SK-N-SH (cell line): Measurements from ENCODE around the gene SCAMP2. TPM values are rescaled to one million over a fixed set of nuclear protein-coding genes. Genes with fewer than 3 reads are reported as not detected.

Experiments used
- CTCF ChIA-PET: fragments of 300-600, 350-600 bp; formaldehyde crosslinking; extraction: SDS; loops from one replicate; lab custom pipeline; 2021; lab: Yijun Ruan, JAX
- POLR2A ChIA-PET: fragments of 350-600 bp; sonication (Branson Sonifier 250); formaldehyde crosslinking; extraction: SDS; loops from one replicate; lab custom pipeline; 2020; ENCODE audit warnings: antibody characterized with exemption, inconsistent platforms; lab: Yijun Ruan, JAX
- DNase-seq: peaks from one replicate; pipeline ENCODE4 v3.0.0; 2012
- H2AFZ ChIP-seq: fragments of 200-600 bp; sonication (generic); 2 replicates; pipeline ENCODE4 v1.8.1; 2016; ENCODE audit warnings: antibody characterized with exemption, mild to moderate bottlenecking, low read depth
- H3F3A ChIP-seq: fragments of 200-600 bp; sonication (generic); replicated peaks from 2 replicates; pipeline ENCODE3; 2016; ENCODE audit warnings: antibody characterized with exemption, mild to moderate bottlenecking; ENCODE audit not compliant: insufficient read depth
- H3K27ac ChIP-seq, 2 experiments: fragments of 200-500 bp in 1 of 2; fragments of 200-600 bp in 1 of 2; sonication (Bioruptor generic) in 1 of 2; sonication (generic), shearing (Covaris generic) in 1 of 2; 2 replicates each; pipeline versions ENCODE4 v1.5.1 to v1.6.1; 2014 to 2016; ENCODE audit warnings: low read depth in 2 of 2, inconsistent platforms in 1 of 2, low read length in 1 of 2, mild to moderate bottlenecking in 1 of 2, mixed read lengths in 1 of 2
- H3K27me3 ChIP-seq: fragments of 200-600 bp; sonication (generic), shearing (Covaris generic); 2 replicates; pipeline ENCODE4 v1.6.1; 2016; ENCODE audit warnings: mixed run types; ENCODE audit not compliant: insufficient read depth
- H3K36me3 ChIP-seq, 2 experiments: fragments of 200-500 bp in 1 of 2; fragments of 200-600 bp in 1 of 2; sonication (Bioruptor generic) in 1 of 2; sonication (generic) in 1 of 2; replicated peaks in 1 of 2; 2 replicates each; pipeline versions ENCODE3 to v1.5.1; 2014 to 2016; ENCODE audit warnings: low read length in 1 of 2, mild to moderate bottlenecking in 1 of 2; ENCODE audit not compliant: insufficient read depth in 2 of 2, control insufficient read depth in 1 of 2
- H3K4me1 ChIP-seq, 2 experiments: fragments of 200-500 bp in 1 of 2; fragments of 200-600 bp in 1 of 2; sonication (Bioruptor generic) in 1 of 2; sonication (generic), shearing (Covaris generic) in 1 of 2; 2 replicates each; pipeline versions ENCODE4 v1.5.1 to v1.6.1; 2014 to 2016; ENCODE audit warnings: low read depth in 1 of 2, low read length in 1 of 2, mixed run types in 1 of 2; ENCODE audit not compliant: insufficient read depth in 2 of 2, control insufficient read depth in 1 of 2
- H3K4me2 ChIP-seq: fragments of 200-600 bp; sonication (generic), shearing (Covaris generic); 2 replicates; pipeline ENCODE4 v1.6.1; 2017; ENCODE audit warnings: mixed run types
- H3K4me3 ChIP-seq, 2 experiments: fragments of 200-500 bp in 1 of 2; fragments of 200-600 bp in 1 of 2; sonication (Bioruptor generic) in 1 of 2; sonication (generic), shearing (Covaris generic) in 1 of 2; 2 replicates each; pipeline versions ENCODE4 v1.5.1 to v1.8.1; 2014 to 2016; ENCODE audit warnings: low read depth in 2 of 2, inconsistent platforms in 1 of 2, low read length in 1 of 2, mild to moderate bottlenecking in 1 of 2, mixed read lengths in 1 of 2, moderate library complexity in 1 of 2
- H3K79me2 ChIP-seq: fragments of 200-600 bp; sonication (generic); 2 replicates; pipeline ENCODE4 v1.8.1; 2017; ENCODE audit warnings: mild to moderate bottlenecking; ENCODE audit not compliant: insufficient read depth
- H3K9ac ChIP-seq: fragments of 200-600 bp; sonication (generic); 2 replicates; pipeline ENCODE4 v1.6.1; 2017; ENCODE audit warnings: mixed run types
- H3K9me2 ChIP-seq: fragments of 200-600 bp; sonication (generic); 2 replicates; pipeline ENCODE4 v1.6.1; 2017; ENCODE audit warnings: mixed run types
- H3K9me3 ChIP-seq: fragments of 200-600 bp; sonication (generic); 2 replicates; pipeline ENCODE4 v1.6.1; 2017; ENCODE audit warnings: mixed run types, mild to moderate bottlenecking, moderate library complexity
- H4K20me1 ChIP-seq: fragments of 200-600 bp; sonication (generic); 2 replicates; pipeline ENCODE4 v1.6.1; 2017; ENCODE audit warnings: mild to moderate bottlenecking, mixed run types; ENCODE audit not compliant: insufficient read depth
- CHD2 ChIP-seq: fragments of 150-350 bp; IDR thresholded peaks from 2 replicates; pipeline ENCODE4 v1.6.1; 2018; ENCODE audit warnings: low read length; ENCODE audit not compliant: partially characterized antibody
- ELF1 ChIP-seq: IDR thresholded peaks from 2 replicates; pipeline ENCODE4 v1.4.0; 2012
- EP300 ChIP-seq, 2 experiments: IDR thresholded peaks; 2 replicates each; pipeline versions ENCODE4 v1.4.0 to v1.6.1; 2012; ENCODE audit warnings: borderline replicate concordance in 1 of 2, low read depth in 1 of 2, low read length in 1 of 2
- EZH2phosphoT487 ChIP-seq: fragments of 200-600 bp; sonication (generic); IDR thresholded peaks from 2 replicates; pipeline ENCODE4 v1.6.1; 2017; ENCODE audit warnings: low read depth, mixed run types, mild to moderate bottlenecking, antibody characterized with exemption, moderate library complexity, borderline replicate concordance
- FOXJ3 ChIP-seq: sonication (generic); formaldehyde crosslinking; IDR thresholded peaks from 2 replicates; pipeline ENCODE4 v1.5.1; 2020; ENCODE audit warnings: mild to moderate bottlenecking, missing genetic modification reagents
- GATA2 ChIP-seq: sonication (generic); formaldehyde crosslinking; IDR thresholded peaks from 2 replicates; pipeline ENCODE4 v1.5.0; 2020; ENCODE audit warnings: mild to moderate bottlenecking, missing genetic modification reagents
- JUND ChIP-seq: IDR thresholded peaks from 2 replicates; pipeline ENCODE4 v1.4.0; 2012
- MAX ChIP-seq: IDR thresholded peaks from 2 replicates; pipeline ENCODE4 v1.4.0; 2012; ENCODE audit warnings: low read depth
- MEF2A ChIP-seq: IDR thresholded peaks from 2 replicates; pipeline ENCODE4 v1.4.0; 2012; ENCODE audit warnings: low read depth, borderline replicate concordance
- POLR2AphosphoS5 ChIP-seq: IDR thresholded peaks from 2 replicates; pipeline ENCODE4 v1.6.1; 2012; ENCODE audit warnings: low read depth, low read length
- RCOR1 ChIP-seq: fragments of 150-350 bp; IDR thresholded peaks from 2 replicates; pipeline ENCODE4 v1.6.1; 2017; ENCODE audit warnings: antibody characterized with exemption, low read length
- RFX5 ChIP-seq: IDR thresholded peaks from 2 replicates; pipeline ENCODE4 v1.6.1; 2012; ENCODE audit warnings: mild to moderate bottlenecking, improper control_type of control experiment, low read length
- RXRA ChIP-seq: IDR thresholded peaks from 2 replicates; pipeline ENCODE4 v1.4.0; 2012; ENCODE audit warnings: low read depth, mild to moderate bottlenecking, borderline replicate concordance
- TAF1 ChIP-seq: IDR thresholded peaks from 2 replicates; pipeline ENCODE4 v1.6.1; 2012; ENCODE audit warnings: low read depth, mild to moderate bottlenecking, low read length, moderate library complexity, borderline replicate concordance
- TCF12 ChIP-seq: IDR thresholded peaks from 2 replicates; pipeline ENCODE4 v1.4.0; 2012
- TEAD4 ChIP-seq: IDR thresholded peaks from 2 replicates; pipeline ENCODE4 v1.4.0; 2012; ENCODE audit warnings: mild to moderate bottlenecking, borderline replicate concordance; ENCODE audit not compliant: insufficient read depth
- YY1 ChIP-seq: IDR thresholded peaks from 2 replicates; pipeline ENCODE4 v1.4.0; 2012; ENCODE audit warnings: low read depth, mild to moderate bottlenecking
- WGBS: methylation state at CpG from one replicate; pipeline ENCODE4 v1.1.6; 2017; ENCODE audit warnings: low lambda C conversion rate; 5-methylcytosine and 5-hydroxymethylcytosine counted together
- polyA plus RNA-seq, 3 experiments: library from polyadenylated mRNA; depleted of rRNA; stranded (reverse); fragments of >200 nt; gene quantifications; 2 replicates each; pipeline ENCODE4 v1.2.3, GENCODE V29; 2012
- TF ChIP-seq, protein P1 (sequence below): fragments of 200-600 bp; sonication (generic); IDR thresholded peaks from 2 replicates; pipeline ENCODE4 v1.6.1; 2017; ENCODE audit warnings: antibody characterized with exemption, mild to moderate bottlenecking, moderate library complexity
- TF ChIP-seq, protein P2 (sequence below): fragments of 150-350 bp; IDR thresholded peaks from 2 replicates; pipeline ENCODE4 v1.6.1; 2017; ENCODE audit warnings: antibody characterized with exemption, low read length, low read depth, borderline replicate concordance

Gene SCAMP2
- polyA plus RNA-seq, 1 of the 3 experiments (the other 2 are of a cell fraction): 88.1 TPM

- no peaks in the 10 kb centered on the region for H3K9me3 ChIP-seq
- no peaks in the 10 kb centered on the region for H4K20me1 ChIP-seq
- no peak for DNase-seq
- ChIA-PET CTCF (interaction anchor here (1.0 to 2.2 kb wide), 5 partner anchors 8 to 174 kb away, joined by 3 to 10 read pairs (median 4); no protein-coding TSS in a partner anchor), POLR2A (no interaction called here)
- H3K4me3 ChIP-seq: no peak overlapping the region
- no peak overlapping the region for H3K9ac ChIP-seq
- no peaks in the 10 kb centered on the region for H3K9me2 ChIP-seq
- peaks cover 5% of the 10 kb centered on the region for H3F3A ChIP-seq
- H3K4me2 ChIP-seq: no peak overlapping the region
- no peaks in the 10 kb centered on the region for H3K4me1 ChIP-seq
- WGBS: 91% methylated on average over 14 of the region's 18 CpGs
- no peak overlapping the region for H3K27ac ChIP-seq
- H3K27me3 ChIP-seq: no peaks in the 10 kb centered on the region
- peaks cover 0 to 8% of the 10 kb centered on the region in 2 experiments for H3K36me3 ChIP-seq
- H3K79me2 ChIP-seq: no peaks in the 10 kb centered on the region
- H2AFZ ChIP-seq: no peak overlapping the region
- no peak for TF ChIP-seq MEF2A
- TF ChIP-seq ELF1: no peak
- TF ChIP-seq YY1: no peak
- no peak for TF ChIP-seq FOXJ3 (CRISPR knock-in tag)
- no peak for TF ChIP-seq RXRA
- TF ChIP-seq TAF1: no peak
- TF ChIP-seq MAX: no peak
- no peak for TF ChIP-seq EZH2phosphoT487
- no peak for TF ChIP-seq JUND
- TF ChIP-seq, protein P1, sequence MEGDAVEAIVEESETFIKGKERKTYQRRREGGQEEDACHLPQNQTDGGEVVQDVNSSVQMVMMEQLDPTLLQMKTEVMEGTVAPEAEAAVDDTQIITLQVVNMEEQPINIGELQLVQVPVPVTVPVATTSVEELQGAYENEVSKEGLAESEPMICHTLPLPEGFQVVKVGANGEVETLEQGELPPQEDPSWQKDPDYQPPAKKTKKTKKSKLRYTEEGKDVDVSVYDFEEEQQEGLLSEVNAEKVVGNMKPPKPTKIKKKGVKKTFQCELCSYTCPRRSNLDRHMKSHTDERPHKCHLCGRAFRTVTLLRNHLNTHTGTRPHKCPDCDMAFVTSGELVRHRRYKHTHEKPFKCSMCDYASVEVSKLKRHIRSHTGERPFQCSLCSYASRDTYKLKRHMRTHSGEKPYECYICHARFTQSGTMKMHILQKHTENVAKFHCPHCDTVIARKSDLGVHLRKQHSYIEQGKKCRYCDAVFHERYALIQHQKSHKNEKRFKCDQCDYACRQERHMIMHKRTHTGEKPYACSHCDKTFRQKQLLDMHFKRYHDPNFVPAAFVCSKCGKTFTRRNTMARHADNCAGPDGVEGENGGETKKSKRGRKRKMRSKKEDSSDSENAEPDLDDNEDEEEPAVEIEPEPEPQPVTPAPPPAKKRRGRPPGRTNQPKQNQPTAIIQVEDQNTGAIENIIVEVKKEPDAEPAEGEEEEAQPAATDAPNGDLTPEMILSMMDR: no peak
- no peak for TF ChIP-seq TCF12
- no peak for TF ChIP-seq RFX5
- no peak for TF ChIP-seq POLR2AphosphoS5
- TF ChIP-seq CHD2: no peak
- TF ChIP-seq RCOR1: no peak
- TF ChIP-seq EP300 (IDR thresholded peaks at IDR 0.05; ENCODE audit: borderline replicate concordance in 1 of 2, low read depth in 1 of 2, low read length in 1 of 2): no peak
- TF ChIP-seq, protein P2, sequence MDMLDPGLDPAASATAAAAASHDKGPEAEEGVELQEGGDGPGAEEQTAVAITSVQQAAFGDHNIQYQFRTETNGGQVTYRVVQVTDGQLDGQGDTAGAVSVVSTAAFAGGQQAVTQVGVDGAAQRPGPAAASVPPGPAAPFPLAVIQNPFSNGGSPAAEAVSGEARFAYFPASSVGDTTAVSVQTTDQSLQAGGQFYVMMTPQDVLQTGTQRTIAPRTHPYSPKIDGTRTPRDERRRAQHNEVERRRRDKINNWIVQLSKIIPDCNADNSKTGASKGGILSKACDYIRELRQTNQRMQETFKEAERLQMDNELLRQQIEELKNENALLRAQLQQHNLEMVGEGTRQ: no peak
- no peak for TF ChIP-seq GATA2
- no peak for TF ChIP-seq TEAD4
Observed at GRCh38 chr15:74808078-74808839, 64.9 kb downstream of the SCAMP2 start.
